ENCODE data around the gene MYPN. TPM values are rescaled to one million over a fixed set of nuclear protein-coding genes. Genes with fewer than 3 reads are reported as not detected.

Gene MYPN
- total RNA-seq, 2 donors from 2014 or later, result not detected

DNA sequence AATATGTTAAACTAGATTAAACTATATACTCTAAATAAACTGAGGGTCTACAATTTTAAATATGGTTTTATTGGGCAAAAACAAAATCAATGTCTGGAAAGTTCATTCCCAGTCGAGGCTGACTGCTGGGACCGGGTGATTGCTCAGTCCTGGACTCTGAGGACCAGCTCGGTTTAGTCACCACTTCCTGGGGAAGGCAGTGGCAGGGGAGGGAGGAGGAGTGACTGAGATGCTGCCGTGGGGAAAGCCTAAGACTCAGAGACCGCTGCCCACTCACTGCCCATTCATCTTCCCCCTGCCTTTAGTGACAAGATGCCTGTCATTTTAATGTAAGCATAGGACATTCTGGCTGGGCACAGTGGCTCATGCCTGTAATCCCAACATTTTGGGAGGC is 93.7 kb downstream of the MYPN start:
- Mint-ChIP-seq H3K4me1 (ENCODE audit: low read depth) (peaks cover 6% of the 10 kb centered on the region), H3K27me3 (ENCODE audit: low read depth) (peaks cover 44% of the 10 kb centered on the region), H3K27ac (no peak overlapping the region), H3K9me3 (no peaks in the 10 kb centered on the region), H3K4me3 (no peak overlapping the region), H3K36me3 (ENCODE audit: insufficient read depth in 2 of 2) (no peaks in the 10 kb centered on the region)
- ATAC-seq (replicated peaks in 1 of 2), result peak; percentile 58 to 92
- peak; percentile 19 to 22 for DNase-seq

DNA sequence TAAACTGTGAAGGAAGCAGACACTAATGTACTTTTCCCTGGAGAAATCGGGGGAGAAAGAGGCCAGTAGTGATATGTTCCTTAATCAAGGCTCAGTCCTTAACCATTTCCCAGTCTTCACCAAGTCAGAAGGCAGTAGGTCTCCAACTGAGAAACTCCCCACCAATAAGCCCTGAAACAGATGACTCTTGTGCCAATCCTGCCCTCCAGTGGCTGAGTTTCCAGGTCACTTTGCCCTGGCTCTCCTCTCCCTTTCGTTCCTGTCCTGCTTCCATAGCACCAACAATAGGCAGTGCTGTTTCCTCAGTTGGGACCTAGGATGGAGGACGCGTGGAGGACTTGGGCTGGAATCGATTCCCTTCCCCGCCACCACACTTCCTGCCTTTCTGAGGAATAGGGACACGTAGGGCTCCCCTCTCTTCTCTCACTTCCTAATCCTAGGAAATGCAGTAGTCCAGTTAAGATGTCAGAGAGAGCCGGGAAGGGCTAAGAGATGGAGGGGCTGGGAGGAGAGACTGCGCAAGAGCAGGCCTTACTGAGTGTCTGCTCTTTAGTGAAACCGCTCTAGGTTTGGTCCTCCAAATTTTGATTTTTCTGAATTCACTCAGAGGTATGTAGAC is 99.2 kb downstream of the MYPN start:
- Mint-ChIP-seq H3K4me1 (ENCODE audit: low read depth) (no peaks in the 10 kb centered on the region), H3K4me3 (no peak overlapping the region), H3K27ac (no peak overlapping the region), H3K36me3 (ENCODE audit: insufficient read depth in 2 of 2) (no peaks in the 10 kb centered on the region), H3K9me3 (no peaks in the 10 kb centered on the region), H3K27me3 (ENCODE audit: low read depth) (peaks cover 7% of the 10 kb centered on the region)
- ATAC-seq (replicated peaks in 1 of 2), result peak; percentile 56 to 59
- peak; percentile 21 to 29 for DNase-seq

DNA sequence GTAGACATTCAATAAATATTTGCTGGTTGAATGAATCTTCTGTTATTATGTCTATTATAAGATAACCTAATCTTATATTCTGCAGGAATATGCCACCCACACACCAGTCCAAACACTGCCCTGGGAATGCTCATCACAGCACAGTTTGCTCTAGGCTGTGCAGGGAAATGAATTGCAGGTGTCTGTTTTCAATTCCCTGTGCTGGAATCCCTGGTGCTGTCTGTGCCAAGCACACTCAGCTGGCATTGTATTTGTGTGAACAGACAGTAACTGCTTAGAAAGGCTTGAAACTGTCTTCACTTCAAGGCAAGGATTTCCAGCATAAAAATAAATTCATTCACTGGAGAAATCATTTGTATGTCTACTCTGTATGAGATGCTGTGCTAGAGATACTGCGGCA is 102.4 kb downstream of the MYPN start:
- no peaks in the 10 kb centered on the region for H3K4me1 Mint-ChIP-seq (ENCODE audit: low read depth)
- H3K9me3 Mint-ChIP-seq, result no peaks in the 10 kb centered on the region
- no peak for ATAC-seq (replicated peaks in 1 of 2)
- no peak for DNase-seq
- H3K27ac Mint-ChIP-seq, result no peak overlapping the region
- H3K36me3 Mint-ChIP-seq (ENCODE audit: insufficient read depth in 2 of 2), result no peaks in the 10 kb centered on the region
- H3K27me3 Mint-ChIP-seq (ENCODE audit: low read depth), result no peaks in the 10 kb centered on the region
- H3K4me3 Mint-ChIP-seq, result no peak overlapping the region

DNA sequence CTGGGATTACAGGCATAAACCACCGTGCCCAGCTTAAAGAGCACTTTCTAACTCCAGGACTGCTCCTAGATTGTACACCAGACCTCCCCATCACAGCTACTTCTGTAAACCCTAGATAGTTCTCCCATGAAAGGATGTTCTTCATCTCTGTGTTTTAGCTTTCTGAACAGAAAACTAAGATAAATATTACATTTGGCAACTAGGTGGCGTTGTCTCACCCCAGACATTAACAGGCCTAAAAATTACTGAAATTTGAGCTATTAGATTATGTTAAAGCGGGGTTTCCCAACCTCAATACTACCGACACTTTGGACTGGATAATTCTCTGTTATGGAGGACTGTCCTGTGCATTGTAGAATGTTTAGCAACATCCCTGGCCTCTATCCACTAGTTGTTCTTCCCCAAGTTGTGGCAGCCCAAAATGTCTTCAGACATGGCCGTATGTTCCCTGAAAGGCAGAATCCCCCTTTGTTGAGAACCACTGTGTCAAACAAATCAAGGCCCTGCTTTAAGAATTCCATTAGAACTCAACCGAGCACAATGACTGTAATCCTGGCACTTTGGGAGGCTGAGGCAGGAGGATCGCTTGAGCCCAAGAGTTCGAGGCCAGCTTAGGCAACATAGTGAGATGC is 103.5 kb downstream of the MYPN start:
- H3K27ac Mint-ChIP-seq, result no peak overlapping the region
- no peak overlapping the region for H3K4me3 Mint-ChIP-seq
- ATAC-seq (replicated peaks in 1 of 2), result no peak
- H3K36me3 Mint-ChIP-seq (ENCODE audit: insufficient read depth in 2 of 2), result no peaks in the 10 kb centered on the region
- no peaks in the 10 kb centered on the region for H3K9me3 Mint-ChIP-seq
- no peaks in the 10 kb centered on the region for H3K4me1 Mint-ChIP-seq (ENCODE audit: low read depth)
- no peaks in the 10 kb centered on the region for H3K27me3 Mint-ChIP-seq (ENCODE audit: low read depth)
- DNase-seq, result no peak

DNA sequence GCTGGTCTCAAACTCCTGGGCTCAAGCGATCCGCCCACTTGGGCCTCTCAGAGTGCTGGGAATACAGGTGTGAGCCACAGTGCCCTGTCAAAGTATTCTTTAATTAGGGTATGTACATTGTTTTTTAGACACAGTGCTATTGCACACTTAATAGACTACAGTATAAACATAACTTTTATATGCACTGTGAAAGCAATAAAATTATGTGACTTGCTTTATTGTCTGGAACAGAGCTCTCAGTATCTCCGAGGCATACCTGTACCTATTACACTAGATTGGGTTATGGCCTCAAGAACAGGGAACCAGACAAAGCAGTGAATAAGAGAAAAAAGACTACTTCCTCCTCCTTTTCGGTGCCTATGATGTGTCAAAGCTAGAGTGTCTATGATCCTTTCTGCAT is 109.5 kb downstream of the MYPN start:
- Mint-ChIP-seq H3K4me1 (ENCODE audit: low read depth) (no peaks in the 10 kb centered on the region), H3K36me3 (ENCODE audit: insufficient read depth in 2 of 2) (no peaks in the 10 kb centered on the region), H3K27me3 (ENCODE audit: low read depth) (peaks cover 9% of the 10 kb centered on the region), H3K27ac (no peak overlapping the region), H3K9me3 (no peaks in the 10 kb centered on the region), H3K4me3 (no peak overlapping the region)
- no peak for DNase-seq
- ATAC-seq (replicated peaks in 1 of 2), result no peak

DNA sequence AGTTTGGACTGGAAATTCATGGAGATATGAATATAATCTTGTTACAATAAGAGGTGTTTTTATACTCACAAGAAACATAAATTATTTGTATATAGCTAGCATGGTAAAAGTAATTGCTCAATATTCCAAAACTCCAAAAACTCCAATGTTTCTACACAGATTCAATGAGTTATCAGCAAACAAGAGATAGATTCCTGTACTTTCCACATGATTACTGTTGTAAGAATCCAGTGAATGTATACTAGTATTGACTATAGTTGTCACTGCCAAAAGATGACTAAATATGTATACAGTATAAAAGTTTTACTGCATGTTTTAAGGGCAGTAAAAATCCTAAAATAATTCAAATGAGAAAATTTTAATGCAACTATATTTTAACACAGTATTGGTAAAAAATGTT is 111.9 kb downstream of the MYPN start:
- DNase-seq (no peak), ATAC-seq (replicated peaks in 1 of 2) (no peak)
- H3K27ac Mint-ChIP-seq, result no peak overlapping the region
- H3K36me3 Mint-ChIP-seq (ENCODE audit: insufficient read depth in 2 of 2), result no peaks in the 10 kb centered on the region
- H3K4me3 Mint-ChIP-seq, result no peak overlapping the region
- H3K4me1 Mint-ChIP-seq (ENCODE audit: low read depth), result no peaks in the 10 kb centered on the region
- peaks cover 9% of the 10 kb centered on the region for H3K27me3 Mint-ChIP-seq (ENCODE audit: low read depth)
- H3K9me3 Mint-ChIP-seq, result no peaks in the 10 kb centered on the region

DNA sequence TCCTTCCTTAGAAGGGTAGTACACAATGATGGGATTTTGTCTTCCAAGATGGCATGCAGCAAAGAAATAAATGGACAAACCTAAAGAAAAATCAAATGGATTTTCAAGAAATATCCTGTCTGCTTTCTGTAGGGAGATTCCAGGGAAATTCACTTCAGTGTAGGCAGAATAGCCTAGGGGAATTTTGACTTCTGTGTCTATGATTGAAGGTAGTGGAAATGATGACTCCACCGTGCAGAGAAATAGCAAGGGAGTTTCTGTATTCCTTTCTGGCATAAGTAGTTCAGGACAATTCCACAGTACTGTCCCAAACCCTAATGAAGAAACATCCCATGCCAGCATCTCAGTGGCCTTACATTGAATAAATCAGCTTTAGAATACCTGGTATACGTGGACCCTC is 113.1 kb downstream of the MYPN start:
- H3K9me3 Mint-ChIP-seq, result no peaks in the 10 kb centered on the region
- DNase-seq, result no peak
- no peak for ATAC-seq (replicated peaks in 1 of 2)
- H3K36me3 Mint-ChIP-seq (ENCODE audit: insufficient read depth in 2 of 2), result no peaks in the 10 kb centered on the region
- no peak overlapping the region for H3K4me3 Mint-ChIP-seq
- no peaks in the 10 kb centered on the region for H3K4me1 Mint-ChIP-seq (ENCODE audit: low read depth)
- no peak overlapping the region for H3K27ac Mint-ChIP-seq
- peaks cover 9% of the 10 kb centered on the region for H3K27me3 Mint-ChIP-seq (ENCODE audit: low read depth)

DNA sequence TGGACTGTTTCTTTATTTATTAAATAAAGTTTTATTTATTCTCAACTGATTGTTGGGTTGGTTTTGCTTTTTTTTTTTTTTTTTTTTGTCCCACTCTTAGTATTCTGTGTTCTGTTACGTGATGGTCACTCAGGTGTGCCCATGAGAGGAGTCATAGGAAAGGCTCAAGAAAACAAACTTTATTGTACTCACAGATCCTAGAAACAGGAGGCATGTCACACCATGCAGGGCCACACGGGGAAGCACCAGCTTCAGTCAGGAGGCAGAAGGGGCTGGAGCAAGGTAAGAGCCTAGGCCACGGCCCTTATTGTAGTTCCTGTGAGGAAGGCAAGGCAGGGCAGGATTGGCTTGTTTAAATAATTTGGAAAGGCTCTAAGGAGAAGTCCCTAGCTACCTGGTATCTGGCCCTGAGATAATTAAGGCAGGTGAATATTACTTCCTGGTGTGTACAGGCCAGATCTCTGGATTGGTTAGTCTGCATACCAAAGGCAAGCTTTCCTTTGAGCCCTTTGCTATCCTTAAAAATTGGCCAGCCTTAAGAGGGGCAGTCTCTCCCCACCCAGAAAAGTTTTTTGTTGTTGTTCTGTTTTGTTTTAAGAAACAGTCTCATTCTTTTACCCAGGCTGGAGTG is 114.4 kb downstream of the MYPN start:
- Mint-ChIP-seq H3K27ac (no peak overlapping the region), H3K27me3 (ENCODE audit: low read depth) (peaks cover 15% of the 10 kb centered on the region), H3K4me3 (no peak overlapping the region), H3K9me3 (no peaks in the 10 kb centered on the region), H3K4me1 (ENCODE audit: low read depth) (no peaks in the 10 kb centered on the region), H3K36me3 (ENCODE audit: insufficient read depth in 2 of 2) (no peaks in the 10 kb centered on the region)
- ATAC-seq (replicated peaks in 1 of 2), result no peak
- DNase-seq, result no peak

DNA sequence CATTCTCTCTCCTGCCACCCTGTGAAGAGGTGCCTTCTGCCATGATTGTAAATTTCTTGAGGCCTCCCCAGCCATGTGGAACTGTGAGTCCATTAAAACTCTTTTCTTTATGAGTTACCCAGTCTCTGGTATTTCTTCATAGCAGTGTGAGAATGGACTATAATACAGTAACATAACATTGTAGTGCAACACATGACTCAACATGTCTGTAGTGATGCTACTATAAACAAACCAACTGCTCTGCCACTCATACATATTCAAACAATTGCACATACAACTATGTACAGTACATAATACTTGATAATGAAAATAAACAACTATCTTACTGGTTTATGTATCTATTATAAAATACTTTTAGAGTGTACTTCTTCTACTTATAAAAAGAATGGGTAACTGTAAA is 115.5 kb downstream of the MYPN start:
- H3K27ac Mint-ChIP-seq, result no peak overlapping the region

DNA sequence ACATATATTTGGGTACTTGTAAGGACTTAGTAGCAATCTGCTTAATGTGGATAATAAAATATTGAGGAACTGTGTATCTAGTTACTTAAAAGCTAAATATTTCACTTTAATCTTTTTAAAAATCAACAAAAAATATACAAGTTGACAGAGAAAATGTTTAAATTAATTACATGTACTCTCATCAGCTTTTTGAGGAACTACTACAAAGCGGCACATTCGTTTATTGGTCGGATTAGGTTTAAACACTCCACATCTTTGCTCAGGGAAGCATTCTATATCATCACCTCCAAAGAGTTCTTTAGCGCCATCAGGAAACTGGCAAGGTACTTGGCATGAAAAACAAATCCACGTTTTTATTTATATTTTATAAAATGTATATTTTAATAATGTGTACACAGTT is 121.0 kb downstream of the MYPN start:
- ATAC-seq (replicated peaks in 1 of 2), result no peak
- H3K9me3 Mint-ChIP-seq, result no peaks in the 10 kb centered on the region
- DNase-seq, result no peak
- peaks cover 10% of the 10 kb centered on the region for H3K4me1 Mint-ChIP-seq (ENCODE audit: low read depth)
- H3K27ac Mint-ChIP-seq, result no peak overlapping the region
- peaks cover 39% of the 10 kb centered on the region for H3K27me3 Mint-ChIP-seq (ENCODE audit: low read depth)
- no peaks in the 10 kb centered on the region for H3K36me3 Mint-ChIP-seq (ENCODE audit: insufficient read depth in 2 of 2)
- no peak overlapping the region for H3K4me3 Mint-ChIP-seq

More for the DNA sequence above, 115.5 kb downstream of the MYPN start:
- Mint-ChIP-seq H3K4me3 (no peak overlapping the region), H3K9me3 (no peaks in the 10 kb centered on the region), H3K36me3 (ENCODE audit: insufficient read depth in 2 of 2) (no peaks in the 10 kb centered on the region), H3K27me3 (ENCODE audit: low read depth) (peaks cover 11% of the 10 kb centered on the region), H3K4me1 (ENCODE audit: low read depth) (no peaks in the 10 kb centered on the region)
- DNase-seq (no peak), ATAC-seq (replicated peaks in 1 of 2) (no peak)

DNA sequence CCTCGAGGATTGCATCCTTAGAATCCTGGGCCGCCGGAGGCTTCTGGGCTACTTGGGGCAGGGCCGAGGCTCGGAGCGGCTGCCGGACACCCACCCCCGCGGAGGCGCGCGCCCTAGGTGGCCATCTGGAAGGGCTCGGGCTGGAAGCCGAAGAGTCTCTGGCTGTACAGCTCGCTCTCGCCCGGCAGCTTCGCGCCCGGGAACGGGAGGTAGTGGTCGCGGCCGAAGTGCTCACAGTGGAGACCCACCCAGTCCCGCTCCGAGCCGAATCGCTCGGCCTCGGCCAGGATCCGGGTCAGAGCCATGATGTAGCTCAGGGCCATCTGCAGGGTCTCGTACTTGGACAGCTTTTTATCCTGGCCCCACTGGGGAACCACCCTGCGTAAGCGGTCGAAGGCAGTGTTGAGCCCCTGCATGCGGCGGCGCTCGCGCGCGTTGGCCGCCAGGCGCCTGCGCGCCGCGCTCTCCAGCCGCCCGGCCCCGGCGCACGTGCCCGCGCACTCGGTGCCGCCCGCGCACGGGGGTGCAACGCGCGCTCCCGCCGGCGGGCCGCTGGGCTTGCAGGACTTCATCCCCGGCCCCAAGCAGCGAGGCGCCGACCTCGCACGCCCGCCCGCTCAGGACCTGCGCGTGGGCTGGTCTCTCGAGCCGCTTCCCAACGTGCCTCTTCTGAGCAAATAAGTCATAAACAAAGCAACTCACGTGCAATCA is 122.0 kb downstream of the MYPN start:
- Mint-ChIP-seq H3K9me3 (no peaks in the 10 kb centered on the region), H3K4me1 (ENCODE audit: low read depth) (peaks cover 10% of the 10 kb centered on the region), H3K27ac (no peak overlapping the region), H3K27me3 (ENCODE audit: low read depth) (peaks cover 39% of the 10 kb centered on the region), H3K4me3 (peak overlapping the region; percentile 81 to 90), H3K36me3 (ENCODE audit: insufficient read depth in 2 of 2) (no peaks in the 10 kb centered on the region)
- peak; percentile 53 to 61 for DNase-seq
- ATAC-seq (replicated peaks in 1 of 2), result peak; percentile 95

DNA sequence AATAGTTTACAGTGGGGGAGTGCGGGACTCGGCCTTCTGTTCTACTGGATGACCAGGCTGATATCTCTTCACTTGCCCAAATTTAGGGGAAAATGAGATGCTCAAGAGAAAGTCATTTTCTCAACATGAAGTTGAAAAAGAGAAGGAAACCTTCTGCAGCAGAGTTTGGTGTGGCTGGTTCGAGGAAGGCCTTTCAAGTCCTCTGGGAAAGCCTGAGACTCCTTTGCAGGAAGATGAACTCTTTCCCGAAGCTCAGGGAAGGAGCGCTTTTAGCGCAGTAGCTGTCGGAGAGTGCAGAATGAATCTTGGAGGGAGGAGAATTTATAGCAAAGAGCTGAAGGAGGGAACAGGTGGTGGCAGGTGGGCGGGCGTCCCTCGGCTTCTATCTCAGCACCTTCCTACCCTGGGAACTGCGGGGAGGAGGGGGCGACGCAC is 122.5 kb downstream of the MYPN start, which contains the start of gene ATOH7:
ATOH7 (minus strand) TSS at position 297 of the 435 bp plus-strand sequence. CDS start 436 bp downstream, outside the sequence.
- Mint-ChIP-seq H3K27me3 (ENCODE audit: low read depth) (peaks cover 39% of the 10 kb centered on the region), H3K4me1 (ENCODE audit: low read depth) (peaks cover 10% of the 10 kb centered on the region), H3K27ac (no peak within 1 kb of the TSS), H3K9me3 (no peaks in the 10 kb centered on the region), H3K4me3 (peak within 1 kb of the TSS; percentile 81 to 90), H3K36me3 (ENCODE audit: insufficient read depth in 2 of 2) (no peaks in the 10 kb centered on the region)
- DNase-seq (no peak), ATAC-seq (replicated peaks in 1 of 2) (no peak)

DNA sequence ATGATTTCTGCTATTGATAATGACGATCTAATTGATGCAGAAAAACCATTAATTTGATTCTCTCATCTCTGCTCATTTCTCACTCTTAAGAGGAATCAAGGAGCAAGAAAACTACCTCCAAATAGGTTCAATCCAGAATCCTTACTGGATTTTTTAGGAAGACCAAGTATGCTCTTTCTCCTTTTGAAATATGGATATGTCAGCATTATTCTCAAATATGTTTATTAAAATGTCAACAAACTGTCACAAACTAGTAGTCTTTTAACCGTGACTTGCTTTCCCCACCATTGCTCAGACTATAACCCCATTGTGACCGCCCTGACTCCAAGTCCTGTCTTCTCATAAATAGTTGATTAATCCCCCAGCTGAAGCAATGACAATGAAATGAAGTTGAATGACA is 123.8 kb downstream of the MYPN start:
- DNase-seq (no peak), ATAC-seq (replicated peaks in 1 of 2) (no peak)
- Mint-ChIP-seq H3K4me1 (ENCODE audit: low read depth) (peaks cover 10% of the 10 kb centered on the region), H3K4me3 (no peak overlapping the region), H3K27me3 (ENCODE audit: low read depth) (peaks cover 39% of the 10 kb centered on the region), H3K27ac (no peak overlapping the region), H3K36me3 (ENCODE audit: insufficient read depth in 2 of 2) (no peaks in the 10 kb centered on the region), H3K9me3 (no peaks in the 10 kb centered on the region)

All from activated T-cell treated with anti-CD3 and anti-CD28 coated beads, Interleukin-2, amount 50 U/mL, for 72 hours (primary cell).